Measurements from ENCODE around the gene CHCHD5.
"Not testable (repeated sequence)": the region's sequence is repeated elsewhere in the genome, so short reads cannot be mapped to it uniquely, and the experiment has no call there.

DNA sequence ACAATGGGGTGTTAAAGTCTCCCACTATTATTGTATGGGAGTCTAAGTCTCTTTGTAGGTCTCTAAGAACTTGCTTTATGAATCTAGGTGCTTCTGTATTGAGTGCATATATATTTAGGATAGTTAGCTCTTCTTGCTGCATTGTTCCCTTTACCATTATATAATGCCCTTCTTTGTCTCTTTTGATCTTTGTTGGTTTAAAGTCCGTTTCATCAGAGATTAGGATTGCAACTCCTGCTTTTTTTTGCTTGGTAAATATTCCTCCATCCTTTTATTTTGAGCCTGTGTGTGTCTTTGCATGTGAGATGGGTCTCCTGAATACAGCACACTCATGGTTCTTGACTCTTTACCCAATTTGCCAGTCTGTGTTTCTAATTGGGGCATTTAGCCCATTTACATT is 27.9 kb downstream of the CHCHD5 start:
- TF ChIP-seq, protein P1, sequence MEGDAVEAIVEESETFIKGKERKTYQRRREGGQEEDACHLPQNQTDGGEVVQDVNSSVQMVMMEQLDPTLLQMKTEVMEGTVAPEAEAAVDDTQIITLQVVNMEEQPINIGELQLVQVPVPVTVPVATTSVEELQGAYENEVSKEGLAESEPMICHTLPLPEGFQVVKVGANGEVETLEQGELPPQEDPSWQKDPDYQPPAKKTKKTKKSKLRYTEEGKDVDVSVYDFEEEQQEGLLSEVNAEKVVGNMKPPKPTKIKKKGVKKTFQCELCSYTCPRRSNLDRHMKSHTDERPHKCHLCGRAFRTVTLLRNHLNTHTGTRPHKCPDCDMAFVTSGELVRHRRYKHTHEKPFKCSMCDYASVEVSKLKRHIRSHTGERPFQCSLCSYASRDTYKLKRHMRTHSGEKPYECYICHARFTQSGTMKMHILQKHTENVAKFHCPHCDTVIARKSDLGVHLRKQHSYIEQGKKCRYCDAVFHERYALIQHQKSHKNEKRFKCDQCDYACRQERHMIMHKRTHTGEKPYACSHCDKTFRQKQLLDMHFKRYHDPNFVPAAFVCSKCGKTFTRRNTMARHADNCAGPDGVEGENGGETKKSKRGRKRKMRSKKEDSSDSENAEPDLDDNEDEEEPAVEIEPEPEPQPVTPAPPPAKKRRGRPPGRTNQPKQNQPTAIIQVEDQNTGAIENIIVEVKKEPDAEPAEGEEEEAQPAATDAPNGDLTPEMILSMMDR (conservative IDR thresholded peaks at IDR 0.05; ENCODE audit: low read depth, low read length) = not testable (repeated sequence)
- TF ChIP-seq EZH2 (IDR thresholded peaks at IDR 0.05; ENCODE audit: borderline replicate concordance, low read depth, low read length, poor library complexity, severe bottlenecking) = not testable (repeated sequence)
